ENCODE measurements around the gene GBX1. TPM values are rescaled to one million over a fixed set of nuclear protein-coding genes. Genes with fewer than 3 reads are reported as not detected.

GBX1 gene
- total RNA-seq, 1 donor from 2014 or later: 2.1 TPM

DNA sequence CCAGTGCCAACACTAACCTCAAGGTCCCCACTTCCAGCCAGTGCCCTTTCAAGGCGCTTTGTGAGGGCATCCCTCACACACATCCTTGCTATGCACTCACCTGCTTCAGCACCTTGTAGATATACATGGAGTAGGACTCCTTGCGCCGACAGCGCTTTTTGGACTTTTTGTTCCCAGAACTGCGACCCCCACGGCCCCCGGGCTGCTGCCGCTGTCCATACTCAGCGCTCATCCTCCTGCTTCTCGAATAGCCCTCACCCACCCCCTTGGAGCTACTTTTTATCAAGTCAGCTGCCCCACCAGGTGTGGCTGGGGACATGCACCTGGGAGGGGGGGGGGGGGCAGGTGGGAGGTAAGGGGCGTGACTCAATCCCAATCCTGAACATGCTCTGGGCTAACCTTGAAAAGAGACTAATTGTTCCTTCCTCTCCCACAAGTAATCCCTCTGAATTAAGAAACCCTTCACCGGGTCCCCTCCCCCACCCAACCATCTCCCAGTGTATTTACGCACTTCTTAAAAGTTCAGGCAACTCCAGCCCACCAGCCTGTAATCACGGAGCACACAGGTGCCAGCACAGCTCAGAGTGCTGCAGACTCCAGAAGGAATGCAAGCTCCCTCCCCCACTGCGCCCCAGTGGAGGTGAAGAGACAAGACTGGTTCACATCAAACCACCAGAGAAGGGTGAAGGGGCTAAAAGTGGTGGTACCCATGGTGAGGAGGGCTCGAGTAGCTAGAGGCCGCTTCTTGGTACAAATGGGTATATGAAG lies 42.8 kb upstream of the GBX1 start, which contains the start of gene H2BK1:
TSS of gene H2BK1 (minus strand) at position 402 of the 768 bp plus-strand sequence. CDS start at position 232, 170 bp downstream.
- TF ChIP-seq, protein P1, sequence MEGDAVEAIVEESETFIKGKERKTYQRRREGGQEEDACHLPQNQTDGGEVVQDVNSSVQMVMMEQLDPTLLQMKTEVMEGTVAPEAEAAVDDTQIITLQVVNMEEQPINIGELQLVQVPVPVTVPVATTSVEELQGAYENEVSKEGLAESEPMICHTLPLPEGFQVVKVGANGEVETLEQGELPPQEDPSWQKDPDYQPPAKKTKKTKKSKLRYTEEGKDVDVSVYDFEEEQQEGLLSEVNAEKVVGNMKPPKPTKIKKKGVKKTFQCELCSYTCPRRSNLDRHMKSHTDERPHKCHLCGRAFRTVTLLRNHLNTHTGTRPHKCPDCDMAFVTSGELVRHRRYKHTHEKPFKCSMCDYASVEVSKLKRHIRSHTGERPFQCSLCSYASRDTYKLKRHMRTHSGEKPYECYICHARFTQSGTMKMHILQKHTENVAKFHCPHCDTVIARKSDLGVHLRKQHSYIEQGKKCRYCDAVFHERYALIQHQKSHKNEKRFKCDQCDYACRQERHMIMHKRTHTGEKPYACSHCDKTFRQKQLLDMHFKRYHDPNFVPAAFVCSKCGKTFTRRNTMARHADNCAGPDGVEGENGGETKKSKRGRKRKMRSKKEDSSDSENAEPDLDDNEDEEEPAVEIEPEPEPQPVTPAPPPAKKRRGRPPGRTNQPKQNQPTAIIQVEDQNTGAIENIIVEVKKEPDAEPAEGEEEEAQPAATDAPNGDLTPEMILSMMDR (IDR thresholded peaks at IDR 0.05; ENCODE audit: unreplicated experiment): no peak
- H3K9me3 Mint-ChIP-seq (ENCODE audit: low read depth): no peaks in the 10 kb centered on the region
- no peak within 1 kb of the TSS for H3K4me3 Mint-ChIP-seq (ENCODE audit: low read depth)
- peaks cover 33% of the 10 kb centered on the region for H3K27me3 Mint-ChIP-seq
- no peak for DNase-seq (ENCODE audit: low spot score, unreplicated experiment)
- H3K36me3 Mint-ChIP-seq (ENCODE audit: insufficient read depth): peaks cover 5% of the 10 kb centered on the region
- H3K27ac Mint-ChIP-seq: no peak within 1 kb of the TSS
- peaks cover 2% of the 10 kb centered on the region for H3K4me1 Mint-ChIP-seq (ENCODE audit: low read depth)

DNA sequence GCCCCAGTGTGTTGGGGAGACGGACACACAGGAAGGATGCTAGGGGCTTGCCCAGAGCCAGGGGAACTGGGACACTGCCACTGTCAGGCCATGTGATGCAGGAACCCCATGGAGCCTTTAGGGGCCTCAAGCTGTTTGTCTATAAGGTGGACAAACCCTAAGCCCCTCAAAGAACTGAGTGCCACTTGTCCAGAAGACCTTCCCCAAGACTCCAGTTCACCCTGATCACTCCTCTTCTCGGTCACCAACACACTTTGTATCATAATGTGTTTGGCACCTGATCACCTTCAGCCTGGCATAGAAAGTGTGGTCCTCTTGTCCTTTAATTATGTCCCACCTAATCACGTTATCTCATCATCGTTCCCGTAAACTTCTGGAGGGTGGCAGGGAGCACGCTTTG lies 42.1 kb upstream of the GBX1 start:
- H3K36me3 Mint-ChIP-seq (ENCODE audit: insufficient read depth): peaks cover 2% of the 10 kb centered on the region
- H3K4me3 Mint-ChIP-seq (ENCODE audit: low read depth): no peak overlapping the region
- no peaks in the 10 kb centered on the region for H3K9me3 Mint-ChIP-seq (ENCODE audit: low read depth)
- TF ChIP-seq, protein P1 (IDR thresholded peaks at IDR 0.05; ENCODE audit: unreplicated experiment): no peak
- DNase-seq (ENCODE audit: low spot score, unreplicated experiment): no peak
- peaks cover 39% of the 10 kb centered on the region for H3K27me3 Mint-ChIP-seq
- no peak overlapping the region for H3K27ac Mint-ChIP-seq
- H3K4me1 Mint-ChIP-seq (ENCODE audit: low read depth): peaks cover 2% of the 10 kb centered on the region

DNA sequence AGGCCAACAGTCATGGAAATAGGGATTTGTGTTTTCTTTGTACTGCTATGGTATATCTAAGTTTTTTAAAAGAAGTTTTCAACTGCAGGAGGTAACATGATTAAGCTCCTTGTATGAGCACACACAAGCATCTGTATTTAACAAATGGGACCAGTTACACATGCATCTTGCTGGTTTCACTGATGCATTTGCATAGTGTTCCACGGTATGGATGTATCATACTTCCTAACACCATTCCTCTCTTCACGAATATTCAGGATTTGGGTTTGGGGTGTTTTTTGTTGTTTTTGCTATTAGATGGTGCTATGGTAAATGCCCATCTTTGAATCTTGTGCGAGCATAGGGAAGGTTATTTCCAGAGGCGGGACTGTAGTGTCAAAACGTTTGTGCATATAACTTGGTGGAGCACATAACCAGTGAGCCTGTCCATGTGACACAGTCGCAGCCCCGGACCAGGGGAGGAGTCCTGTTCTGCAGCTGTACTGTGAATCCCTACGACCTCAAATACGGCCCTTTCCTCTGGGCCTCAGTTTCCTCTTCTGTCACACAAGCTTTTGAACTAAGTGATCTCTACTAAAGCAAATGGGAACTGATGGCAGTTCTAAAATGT lies 40.9 kb upstream of the GBX1 start:
- H3K36me3 Mint-ChIP-seq (ENCODE audit: insufficient read depth): peaks cover 2% of the 10 kb centered on the region
- DNase-seq (ENCODE audit: low spot score, unreplicated experiment): no peak
- no peaks in the 10 kb centered on the region for H3K9me3 Mint-ChIP-seq (ENCODE audit: low read depth)
- H3K4me1 Mint-ChIP-seq (ENCODE audit: low read depth): peaks cover 2% of the 10 kb centered on the region
- TF ChIP-seq, protein P1 (IDR thresholded peaks at IDR 0.05; ENCODE audit: unreplicated experiment): no peak
- no peak overlapping the region for H3K27ac Mint-ChIP-seq
- peaks cover 48% of the 10 kb centered on the region for H3K27me3 Mint-ChIP-seq
- H3K4me3 Mint-ChIP-seq (ENCODE audit: low read depth): no peak overlapping the region

DNA sequence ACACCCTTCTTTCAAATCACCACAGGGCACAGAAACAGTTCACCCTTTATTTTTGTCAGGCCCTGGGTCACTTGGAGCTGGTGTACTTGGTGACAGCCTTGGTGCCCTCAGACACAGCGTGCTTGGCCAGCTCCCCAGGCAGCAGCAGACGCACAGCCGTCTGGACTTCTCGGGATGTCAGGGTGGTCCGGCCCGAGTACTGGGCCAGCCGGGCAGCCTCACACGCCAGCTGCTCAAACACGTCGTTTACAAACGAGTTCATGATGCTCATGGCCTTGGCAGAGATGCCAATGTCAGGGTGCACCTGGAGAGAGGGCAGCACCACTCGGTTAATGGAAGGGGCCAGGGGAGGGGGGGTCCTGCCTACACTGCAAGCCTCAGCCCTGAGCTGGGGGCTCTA lies 40.3 kb upstream of the GBX1 start:
- TF ChIP-seq, protein P1 (IDR thresholded peaks at IDR 0.05; ENCODE audit: unreplicated experiment): no peak
- Mint-ChIP-seq H3K27ac (no peak overlapping the region), H3K4me3 (ENCODE audit: low read depth) (no peak overlapping the region), H3K4me1 (ENCODE audit: low read depth) (peaks cover 2% of the 10 kb centered on the region), H3K36me3 (ENCODE audit: insufficient read depth) (peaks cover 2% of the 10 kb centered on the region), H3K27me3 (peaks cover 53% of the 10 kb centered on the region), H3K9me3 (ENCODE audit: low read depth) (no peaks in the 10 kb centered on the region)
- no peak for DNase-seq (ENCODE audit: low spot score, unreplicated experiment)

DNA sequence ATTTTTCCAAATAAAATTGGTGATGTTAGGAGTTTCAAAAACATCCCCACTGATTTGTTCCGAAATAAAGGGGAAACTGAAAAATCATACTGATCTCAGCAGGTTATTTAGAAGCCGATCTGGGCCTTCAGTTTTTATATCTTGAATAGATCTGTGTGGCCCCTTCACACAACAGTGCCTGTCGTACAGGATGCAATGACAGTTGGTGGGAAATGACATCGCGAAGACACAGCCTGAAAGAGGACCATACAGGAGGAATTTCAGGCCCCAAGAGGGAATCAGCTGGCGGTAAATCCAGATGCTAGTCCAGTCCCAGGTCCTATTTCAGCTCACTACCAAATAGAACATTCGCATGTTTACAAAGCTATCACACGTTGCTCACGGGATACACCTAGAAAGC lies 39.8 kb upstream of the GBX1 start:
- Mint-ChIP-seq H3K4me1 (ENCODE audit: low read depth) (peaks cover 2% of the 10 kb centered on the region), H3K4me3 (ENCODE audit: low read depth) (no peak overlapping the region), H3K9me3 (ENCODE audit: low read depth) (no peaks in the 10 kb centered on the region), H3K27ac (peak overlapping the region; percentile 69), H3K36me3 (ENCODE audit: insufficient read depth) (peaks cover 2% of the 10 kb centered on the region), H3K27me3 (peaks cover 55% of the 10 kb centered on the region)
- no peak for DNase-seq (ENCODE audit: low spot score, unreplicated experiment)
- TF ChIP-seq, protein P1 (IDR thresholded peaks at IDR 0.05; ENCODE audit: unreplicated experiment): no peak

Data from progenitor cell of endocrine pancreas (in vitro differentiated cells).